Stomach (tissue), 4 donors: Measurements from ENCODE around the gene RREB1.

Experiments used
- POLR2AphosphoS5 ChIP-seq, 3 donors: sonication (generic); formaldehyde crosslinking; IDR thresholded peaks; one replicate each; pipeline ENCODE4 v1.6.1; 2016; ENCODE audit warnings: antibody characterized with exemption in 3 of 3
- TF ChIP-seq, protein P1 (sequence below), 7 experiments: fragments of 450-650 bp in 4 of 7; fragments of 200-600 bp in 3 of 7; sonication (generic) in 3 of 7; IDR thresholded peaks; one replicate each; pipeline ENCODE4 v1.5.1; 2016 to 2019; ENCODE audit warnings: antibody characterized with exemption in 7 of 7, control low read depth in 2 of 7, mild to moderate bottlenecking in 1 of 7

DNA sequence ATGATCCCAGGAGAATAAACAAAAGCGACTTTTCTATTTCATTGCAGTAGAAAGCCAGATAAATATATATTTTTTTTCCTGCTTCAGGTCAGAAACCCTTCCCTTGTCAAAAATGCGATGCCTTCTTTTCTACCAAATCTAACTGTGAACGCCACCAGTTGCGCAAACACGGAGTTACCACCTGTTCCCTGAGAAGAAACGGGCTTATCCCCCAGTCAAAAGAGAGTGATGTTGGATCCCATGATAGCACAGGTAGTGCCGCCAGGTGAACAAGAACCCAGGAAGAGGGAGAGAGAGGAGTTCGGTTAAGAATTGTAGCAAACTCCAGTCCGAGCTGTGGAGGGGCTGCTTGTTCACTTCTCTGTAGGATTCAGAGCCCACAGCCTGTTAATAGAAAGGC, 132.6 kb downstream of the RREB1 start:
- TF ChIP-seq, protein P1, sequence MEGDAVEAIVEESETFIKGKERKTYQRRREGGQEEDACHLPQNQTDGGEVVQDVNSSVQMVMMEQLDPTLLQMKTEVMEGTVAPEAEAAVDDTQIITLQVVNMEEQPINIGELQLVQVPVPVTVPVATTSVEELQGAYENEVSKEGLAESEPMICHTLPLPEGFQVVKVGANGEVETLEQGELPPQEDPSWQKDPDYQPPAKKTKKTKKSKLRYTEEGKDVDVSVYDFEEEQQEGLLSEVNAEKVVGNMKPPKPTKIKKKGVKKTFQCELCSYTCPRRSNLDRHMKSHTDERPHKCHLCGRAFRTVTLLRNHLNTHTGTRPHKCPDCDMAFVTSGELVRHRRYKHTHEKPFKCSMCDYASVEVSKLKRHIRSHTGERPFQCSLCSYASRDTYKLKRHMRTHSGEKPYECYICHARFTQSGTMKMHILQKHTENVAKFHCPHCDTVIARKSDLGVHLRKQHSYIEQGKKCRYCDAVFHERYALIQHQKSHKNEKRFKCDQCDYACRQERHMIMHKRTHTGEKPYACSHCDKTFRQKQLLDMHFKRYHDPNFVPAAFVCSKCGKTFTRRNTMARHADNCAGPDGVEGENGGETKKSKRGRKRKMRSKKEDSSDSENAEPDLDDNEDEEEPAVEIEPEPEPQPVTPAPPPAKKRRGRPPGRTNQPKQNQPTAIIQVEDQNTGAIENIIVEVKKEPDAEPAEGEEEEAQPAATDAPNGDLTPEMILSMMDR (IDR thresholded peaks at IDR 0.05) = no peak
- TF ChIP-seq POLR2AphosphoS5 (IDR thresholded peaks at IDR 0.05) = no peak
